DMS53 treated with DMSO at 0.1 percent for 48 hours (cell line): Measurements from ENCODE around the gene DSG4.

Experiments
- DNase-seq: peaks from one replicate; lab custom pipeline; 2025; ENCODE audit not compliant: unreplicated experiment; lab: John Stamatoyannopoulos, UW

DSG4 gene

DNA sequence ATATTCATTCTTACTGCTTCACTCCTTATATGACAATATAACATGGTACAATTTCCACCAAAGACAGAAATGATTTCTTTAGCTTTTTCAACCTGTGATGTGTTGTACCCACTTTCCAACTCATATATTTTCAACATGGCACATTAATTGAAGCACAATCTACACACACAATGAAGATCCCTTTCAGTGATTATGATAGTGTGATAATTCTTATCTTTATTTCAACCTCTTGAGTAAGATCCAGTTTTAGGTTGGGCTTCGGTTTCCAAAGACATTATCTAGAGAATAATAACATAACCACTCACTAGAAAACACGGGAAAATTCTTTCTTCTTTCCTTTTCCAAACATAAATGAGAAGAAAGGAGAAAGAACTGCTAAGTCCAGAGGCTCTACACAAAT is 67.6 kb downstream of the DSG4 start:
- DNase-seq = no peak

DNA sequence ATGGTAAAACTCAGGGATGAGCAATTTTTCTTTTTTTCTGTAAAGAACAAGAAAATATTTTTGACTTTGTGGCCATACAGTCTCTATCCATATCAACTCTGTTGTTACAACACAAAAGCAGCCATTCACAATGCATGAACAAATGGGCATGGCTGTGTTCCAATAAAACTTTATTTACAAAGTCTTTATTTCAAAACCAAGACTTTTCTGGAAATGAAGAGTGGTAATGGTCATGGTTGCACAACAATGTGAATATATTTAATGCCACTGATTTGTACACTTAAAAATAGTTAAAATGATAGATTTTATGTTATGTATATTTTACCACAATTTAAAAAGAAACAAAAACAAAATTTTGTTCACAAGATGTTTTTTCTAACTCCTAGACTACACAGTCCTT is 69.3 kb downstream of the DSG4 start:
- DNase-seq = no peak

DNA sequence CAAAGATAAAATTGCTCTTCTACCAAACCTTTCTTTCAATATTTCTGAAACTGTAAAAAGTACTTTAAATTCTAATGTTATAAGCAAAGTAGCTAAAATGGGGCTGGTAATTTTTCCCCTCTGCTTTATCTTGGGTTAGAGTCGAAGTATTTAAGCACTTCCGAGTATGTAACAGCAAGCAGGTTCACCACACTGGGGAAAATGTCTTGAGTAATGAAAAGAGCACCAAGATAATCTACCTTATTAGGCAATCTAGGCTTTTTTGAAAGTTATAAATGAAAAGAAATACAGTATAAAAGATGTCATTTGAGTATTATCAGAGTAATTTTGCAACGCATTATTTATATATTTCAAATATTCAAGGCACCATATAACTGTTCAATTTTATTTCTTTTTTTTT is 70.3 kb downstream of the DSG4 start:
- no peak for DNase-seq

GRCh38 chr18:31447530-31448191 is 71.1 kb downstream of the DSG4 start, which contains the start of gene DSG3:
Gene DSG3 (plus strand): TSS chr18:31447741. CDS start chr18:31447878, 137 bp downstream.
- no peak for DNase-seq

DNA sequence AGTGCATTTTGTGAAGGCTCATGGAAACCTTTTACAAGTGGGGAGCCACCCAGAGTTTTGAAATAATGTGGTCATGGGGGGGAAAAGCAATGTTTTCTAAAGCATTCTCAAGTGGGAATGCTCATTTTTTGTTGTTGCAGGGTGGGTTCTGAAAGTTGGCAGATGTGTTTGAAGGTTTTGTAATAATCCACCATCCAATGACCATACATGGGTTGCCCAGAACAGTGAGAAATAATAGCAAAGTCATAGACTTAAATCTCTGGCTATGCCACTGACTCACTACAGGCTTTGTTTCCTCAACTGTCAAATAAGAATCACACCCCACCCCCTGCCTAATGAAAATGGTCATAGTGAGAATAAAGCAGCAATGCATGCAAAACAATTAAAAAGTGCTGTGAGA is 73.8 kb downstream of the DSG4 start:
- DNase-seq = no peak

GRCh38 chr18:31451625-31452024 is 75.0 kb downstream of the DSG4 start:
- no peak for DNase-seq

DNA sequence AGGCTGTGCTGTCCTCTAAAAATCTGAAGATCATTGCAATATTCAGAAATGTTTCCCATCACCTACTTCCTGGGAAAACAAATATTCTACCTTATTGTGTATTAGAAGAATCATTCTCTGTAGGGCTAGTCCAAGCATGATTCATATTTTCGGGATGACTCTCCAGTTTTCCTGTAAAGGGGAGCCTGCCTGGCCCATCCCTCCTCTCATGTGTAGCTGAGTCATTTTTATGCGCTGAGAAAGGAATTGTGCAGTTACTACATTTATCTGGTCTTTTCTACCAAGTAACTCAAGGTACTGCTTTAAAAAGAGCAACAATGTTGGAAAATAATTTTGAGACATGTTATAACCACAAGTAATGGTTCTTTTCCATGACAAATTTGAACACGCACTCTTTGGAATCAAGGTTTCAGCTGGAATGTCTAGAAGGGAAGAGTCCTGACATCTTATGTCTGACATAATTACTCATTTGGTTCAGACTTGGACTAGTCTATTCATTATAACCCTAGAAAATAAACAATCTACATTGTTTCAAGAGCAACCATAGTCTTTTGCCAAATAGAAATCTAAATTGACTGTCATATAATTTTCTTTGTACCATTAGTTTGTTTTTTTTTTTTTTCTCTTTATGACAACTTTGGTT is 77.6 kb downstream of the DSG4 start:
- no peak for DNase-seq
